GM18526 (cell line): ENCODE data around the gene ZFAND6.

Experiments used
- POLR2A ChIP-seq: IDR thresholded peaks from 3 replicates; pipeline ENCODE4 v1.6.1; 2011; ENCODE audit not compliant: insufficient read length; ENCODE audit errors: extremely low read depth

Gene ZFAND6

GRCh38 chr15:80172401-80172800 lies 112.9 kb downstream of the ZFAND6 start:
- TF ChIP-seq POLR2A = no peak

GRCh38 chr15:80173022-80173759 lies 113.7 kb downstream of the ZFAND6 start:
- no peak for TF ChIP-seq POLR2A

GRCh38 chr15:80174017-80174746 lies 114.7 kb downstream of the ZFAND6 start:
- TF ChIP-seq POLR2A = no peak

GRCh38 chr15:80175436-80175835 lies 116.0 kb downstream of the ZFAND6 start:
- no peak for TF ChIP-seq POLR2A

- TF ChIP-seq POLR2A = no peak
Measured at GRCh38 chr15:80176443-80176842, 117.0 kb downstream of the ZFAND6 start.

- no peak for TF ChIP-seq POLR2A
Measured at GRCh38 chr15:80177156-80177555, 117.7 kb downstream of the ZFAND6 start.

GRCh38 chr15:80179025-80179759 lies 119.7 kb downstream of the ZFAND6 start:
- no peak for TF ChIP-seq POLR2A

GRCh38 chr15:80179935-80180334 lies 120.5 kb downstream of the ZFAND6 start:
- TF ChIP-seq POLR2A = no peak

GRCh38 chr15:80180468-80180867 lies 121.0 kb downstream of the ZFAND6 start:
- TF ChIP-seq POLR2A = no peak

GRCh38 chr15:80180986-80181385 lies 121.5 kb downstream of the ZFAND6 start:
- no peak for TF ChIP-seq POLR2A

GRCh38 chr15:80182611-80183261 lies 123.3 kb downstream of the ZFAND6 start:
- TF ChIP-seq POLR2A = no peak

- no peak for TF ChIP-seq POLR2A
Measured at GRCh38 chr15:80183306-80183705, 123.8 kb downstream of the ZFAND6 start.

- TF ChIP-seq POLR2A = no peak
Measured at GRCh38 chr15:80183886-80184285, 124.4 kb downstream of the ZFAND6 start.

GRCh38 chr15:80184554-80184953 lies 125.1 kb downstream of the ZFAND6 start:
- TF ChIP-seq POLR2A = no peak

- TF ChIP-seq POLR2A = no peak
Measured at GRCh38 chr15:80185152-80185551, 125.7 kb downstream of the ZFAND6 start.
